ENCODE results near the gene KRTAP5-9.
"Not testable (repeated sequence)": the region's sequence is repeated elsewhere in the genome, so short reads cannot be mapped to it uniquely, and the experiment has no call there.

Gene KRTAP5-9

GRCh38 chr11:71548120-71548519 lies at the start of gene KRTAP5-9:
Gene KRTAP5-9, plus strand, starts transcription at chr11:71548420. Its CDS starts 238 bp downstream, at chr11:71548658.
- DNase-seq (ENCODE audit: low spot score), result no peak

- no peak for DNase-seq (ENCODE audit: low spot score)
Measured at GRCh38 chr11:71499125-71499524, 49.1 kb upstream of the KRTAP5-9 start.

- DNase-seq (ENCODE audit: low spot score), result no peak
Measured at GRCh38 chr11:71499546-71499945, 48.7 kb upstream of the KRTAP5-9 start.

GRCh38 chr11:71500601-71501021 lies 47.6 kb upstream of the KRTAP5-9 start:
- no peak for DNase-seq (ENCODE audit: low spot score)

- no peak for DNase-seq (ENCODE audit: low spot score)
Measured at GRCh38 chr11:71501071-71501985, 46.9 kb upstream of the KRTAP5-9 start.

GRCh38 chr11:71502026-71502425 lies 46.2 kb upstream of the KRTAP5-9 start:
- no peak for DNase-seq (ENCODE audit: low spot score)

GRCh38 chr11:71502871-71503435 lies 45.3 kb upstream of the KRTAP5-9 start:
- DNase-seq (ENCODE audit: low spot score), result no peak

- DNase-seq (ENCODE audit: low spot score), result no peak
Measured at GRCh38 chr11:71504531-71504930, 43.7 kb upstream of the KRTAP5-9 start.

GRCh38 chr11:71505001-71505400 lies 43.2 kb upstream of the KRTAP5-9 start:
- DNase-seq (ENCODE audit: low spot score), result no peak

GRCh38 chr11:71505781-71506180 lies 42.4 kb upstream of the KRTAP5-9 start:
- no peak for DNase-seq (ENCODE audit: low spot score)

- DNase-seq (ENCODE audit: low spot score), result no peak
Measured at GRCh38 chr11:71507102-71507501, 41.1 kb upstream of the KRTAP5-9 start.

GRCh38 chr11:71518506-71519471 lies 29.4 kb upstream of the KRTAP5-9 start:
- no peak for DNase-seq (ENCODE audit: low spot score)

GRCh38 chr11:71519546-71519945 lies 28.7 kb upstream of the KRTAP5-9 start:
- no peak for DNase-seq (ENCODE audit: low spot score)

GRCh38 chr11:71525188-71525937 lies 22.9 kb upstream of the KRTAP5-9 start:
- no peak for DNase-seq (ENCODE audit: low spot score)

GRCh38 chr11:71525938-71526495 lies 22.2 kb upstream of the KRTAP5-9 start:
- no peak for DNase-seq (ENCODE audit: low spot score)

- not testable (repeated sequence) for DNase-seq (ENCODE audit: low spot score)
Measured at GRCh38 chr11:71526796-71527575, 21.2 kb upstream of the KRTAP5-9 start, which contains the start of gene KRTAP5-7. Gene KRTAP5-7, plus strand, starts transcription at chr11:71527267. Its CDS starts 34 bp downstream, at chr11:71527301.

- DNase-seq (ENCODE audit: low spot score), result no peak
Measured at GRCh38 chr11:71527576-71528210, 20.5 kb upstream of the KRTAP5-9 start.

GRCh38 chr11:71530602-71531001 lies 17.6 kb upstream of the KRTAP5-9 start:
- no peak for DNase-seq (ENCODE audit: low spot score)

- DNase-seq (ENCODE audit: low spot score), result no peak
Measured at GRCh38 chr11:71532036-71532610, 16.1 kb upstream of the KRTAP5-9 start.

Measured in AG20443 (cell line).